Smooth muscle cell (in vitro differentiated cells): ENCODE measurements around the gene ATP13A5. TPM values are rescaled to one million over a fixed set of nuclear protein-coding genes. Genes with fewer than 3 reads are reported as not detected.

Source experiments
- DNase-seq: peaks from one replicate; lab custom pipeline; 2025; ENCODE audit not compliant: unreplicated experiment; lab: John Stamatoyannopoulos, UW
- H2AFZ ChIP-seq: fragments of 200-600 bp; sonication (generic); 2 replicates; pipeline ENCODE4 v1.6.0; 2016; ENCODE audit warnings: antibody characterized with exemption, low read depth, mild to moderate bottlenecking
- H3F3A ChIP-seq: fragments of 200-600 bp; sonication (generic); 2 replicates; pipeline ENCODE4 v1.6.0; 2017; ENCODE audit warnings: antibody characterized with exemption, low read depth
- H3K27ac ChIP-seq: fragments of 200-600 bp; sonication (generic); 2 replicates; pipeline ENCODE4 v1.5.1; 2016; ENCODE audit warnings: low read depth, mild to moderate bottlenecking
- H3K27me3 ChIP-seq: fragments of 200-600 bp; sonication (generic); 2 replicates; pipeline ENCODE4 v1.6.1; 2016; ENCODE audit warnings: low read depth, mild to moderate bottlenecking
- H3K36me3 ChIP-seq: fragments of 200-600 bp; sonication (generic); 2 replicates; pipeline ENCODE4 v1.5.1; 2016; ENCODE audit warnings: low read depth
- H3K4me1 ChIP-seq: fragments of 200-600 bp; sonication (generic); 2 replicates; pipeline ENCODE4 v1.5.1; 2016; ENCODE audit warnings: low read depth
- H3K4me2 ChIP-seq: fragments of 200-600 bp; sonication (generic); 2 replicates; pipeline ENCODE4 v1.6.0; 2016; ENCODE audit warnings: mild to moderate bottlenecking
- H3K4me3 ChIP-seq: fragments of 200-600 bp; sonication (generic); 2 replicates; pipeline ENCODE4 v1.5.1; 2016; ENCODE audit warnings: mild to moderate bottlenecking
- H3K79me2 ChIP-seq: fragments of 200-600 bp; sonication (generic); 2 replicates; pipeline ENCODE4 v1.6.0; 2016; ENCODE audit warnings: low read depth, mild to moderate bottlenecking
- H3K9ac ChIP-seq: fragments of 200-600 bp; sonication (generic); 2 replicates; pipeline ENCODE4 v1.6.0; 2016; ENCODE audit warnings: low read depth
- H3K9me3 ChIP-seq: fragments of 200-600 bp; sonication (generic); replicated peaks from 2 replicates; pipeline ENCODE4 v1.5.1; 2016; ENCODE audit warnings: low read depth
- H4K20me1 ChIP-seq: fragments of 200-600 bp; sonication (generic); 2 replicates; pipeline ENCODE4 v1.6.0; 2016; ENCODE audit warnings: low read depth
- WGBS: methylation state at CpG from one replicate; pipeline ENCODE4 v1.1.7; 2016; ENCODE audit warnings: low lambda C conversion rate; 5-methylcytosine and 5-hydroxymethylcytosine counted together
- polyA plus RNA-seq: library from polyadenylated mRNA; unstranded; fragments of >200 nt; fragmentation: Nextera tagmentation; extraction: Ambion mirVana; gene quantifications from 2 replicates; pipeline ENCODE4 v1.2.1, GENCODE V29; 2016
- total RNA-seq: library from RNA; depleted of rRNA; stranded (reverse); fragments of >200 nt; gene quantifications from 2 replicates; pipeline ENCODE4 v1.2.3, GENCODE V29; 2014
- TF ChIP-seq, protein P1 (sequence below): fragments of 200-600 bp; sonication (generic); IDR thresholded peaks from 2 replicates; pipeline ENCODE4 v1.5.1; 2017; ENCODE audit warnings: borderline replicate concordance, mild to moderate bottlenecking, antibody characterized with exemption; ENCODE audit not compliant: insufficient read depth, poor library complexity, severe bottlenecking

The ATP13A5 gene
- total RNA-seq = not detected in 2 replicates
- polyA plus RNA-seq = not detected in 2 replicates

DNA sequence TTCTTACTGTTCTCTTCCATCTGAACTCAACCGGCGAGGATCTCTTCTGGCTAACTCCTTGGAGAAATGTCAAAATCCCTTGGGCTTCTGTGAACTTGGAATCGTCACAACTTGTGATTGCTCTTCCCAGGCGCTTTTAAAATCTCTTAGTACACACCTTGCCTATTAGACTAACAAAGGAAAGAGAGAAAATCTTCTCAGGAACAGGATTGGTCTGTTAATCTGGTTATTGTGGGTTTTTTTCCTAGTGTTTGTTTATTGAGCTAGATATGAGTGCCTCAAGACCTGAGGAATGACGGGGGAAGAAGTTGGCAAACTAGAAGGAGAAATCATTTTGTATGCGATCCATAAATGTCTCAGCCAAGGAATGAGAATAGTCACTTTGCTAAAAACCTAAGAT lies at the start of gene ATP13A5:
Gene ATP13A5, minus strand, starts transcription at position 48 of the 400 bp plus-strand sequence. Its CDS starts 28 bp downstream, at position 20.
- TF ChIP-seq, protein P1, sequence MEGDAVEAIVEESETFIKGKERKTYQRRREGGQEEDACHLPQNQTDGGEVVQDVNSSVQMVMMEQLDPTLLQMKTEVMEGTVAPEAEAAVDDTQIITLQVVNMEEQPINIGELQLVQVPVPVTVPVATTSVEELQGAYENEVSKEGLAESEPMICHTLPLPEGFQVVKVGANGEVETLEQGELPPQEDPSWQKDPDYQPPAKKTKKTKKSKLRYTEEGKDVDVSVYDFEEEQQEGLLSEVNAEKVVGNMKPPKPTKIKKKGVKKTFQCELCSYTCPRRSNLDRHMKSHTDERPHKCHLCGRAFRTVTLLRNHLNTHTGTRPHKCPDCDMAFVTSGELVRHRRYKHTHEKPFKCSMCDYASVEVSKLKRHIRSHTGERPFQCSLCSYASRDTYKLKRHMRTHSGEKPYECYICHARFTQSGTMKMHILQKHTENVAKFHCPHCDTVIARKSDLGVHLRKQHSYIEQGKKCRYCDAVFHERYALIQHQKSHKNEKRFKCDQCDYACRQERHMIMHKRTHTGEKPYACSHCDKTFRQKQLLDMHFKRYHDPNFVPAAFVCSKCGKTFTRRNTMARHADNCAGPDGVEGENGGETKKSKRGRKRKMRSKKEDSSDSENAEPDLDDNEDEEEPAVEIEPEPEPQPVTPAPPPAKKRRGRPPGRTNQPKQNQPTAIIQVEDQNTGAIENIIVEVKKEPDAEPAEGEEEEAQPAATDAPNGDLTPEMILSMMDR = no peak
- Histone ChIP-seq H3K27me3 (no peaks in the 10 kb centered on the region), H3K9me3 (no peaks in the 10 kb centered on the region), H3K4me2 (no peak within 1 kb of the TSS), H3K9ac (no peak within 1 kb of the TSS), H4K20me1 (no peaks in the 10 kb centered on the region), H3F3A (no peaks in the 10 kb centered on the region), H3K4me3 (no peak within 1 kb of the TSS), H3K4me1 (no peaks in the 10 kb centered on the region), H3K79me2 (no peaks in the 10 kb centered on the region), H3K36me3 (no peaks in the 10 kb centered on the region), H2AFZ (no peak within 1 kb of the TSS), H3K27ac (no peak within 1 kb of the TSS)
- WGBS = 83% methylated on average over 6 of the region's 6 CpGs
- no peak for DNase-seq

DNA sequence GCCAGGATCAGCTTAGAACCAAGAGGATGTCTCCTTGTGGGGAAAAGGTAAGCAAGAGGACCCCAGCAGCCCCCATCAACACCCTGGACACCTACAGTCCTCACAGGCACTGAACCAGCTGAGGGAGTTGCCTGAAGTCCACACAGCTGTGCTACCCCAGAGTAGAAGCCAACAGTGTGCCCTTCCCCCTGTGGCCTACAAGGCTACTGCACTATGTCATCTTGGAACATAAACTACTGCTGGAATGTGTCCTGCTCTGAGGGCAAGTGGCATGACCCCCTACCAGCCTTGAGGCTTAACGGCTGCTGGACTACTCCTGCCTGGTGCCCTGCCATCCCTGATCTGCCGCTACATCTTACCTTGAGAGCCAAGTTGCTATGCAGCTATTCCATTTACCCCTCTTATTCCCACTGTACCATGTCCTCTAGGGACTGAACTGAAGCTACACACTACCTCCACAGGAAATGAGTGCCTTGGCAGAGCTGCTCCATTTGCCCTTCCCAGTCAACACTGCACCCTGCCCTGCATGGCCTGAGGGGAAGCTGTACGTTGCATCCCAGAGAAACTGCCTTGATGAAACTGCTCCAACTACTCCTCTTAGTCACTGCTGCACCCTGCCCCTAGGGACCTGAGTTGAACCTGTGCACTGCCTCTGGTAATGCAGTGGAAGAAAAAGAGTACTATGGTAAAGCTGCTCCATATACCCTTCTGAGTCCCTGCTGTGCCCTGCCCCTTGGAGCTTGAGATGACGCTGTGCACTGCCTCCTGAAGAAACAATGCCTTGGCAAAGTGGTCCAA lies 40.2 kb upstream of the ATP13A5 start:
- no peak overlapping the region for H3K4me3 ChIP-seq
- H3F3A ChIP-seq = no peaks in the 10 kb centered on the region
- peaks cover 13% of the 10 kb centered on the region for H3K9me3 ChIP-seq
- H3K36me3 ChIP-seq = no peaks in the 10 kb centered on the region
- H3K27ac ChIP-seq = no peak overlapping the region
- no peaks in the 10 kb centered on the region for H3K27me3 ChIP-seq
- H3K4me1 ChIP-seq = no peaks in the 10 kb centered on the region
- no peak overlapping the region for H3K9ac ChIP-seq
- TF ChIP-seq, protein P1 = no peak
- no peak overlapping the region for H3K4me2 ChIP-seq
- H2AFZ ChIP-seq = no peak overlapping the region
- 87% methylated on average over 4 of the region's 4 CpGs for WGBS
- DNase-seq = no peak
- H4K20me1 ChIP-seq = no peaks in the 10 kb centered on the region
- H3K79me2 ChIP-seq = no peaks in the 10 kb centered on the region

GRCh38 chr3:193416629-193417028 lies 38.1 kb upstream of the ATP13A5 start:
- WGBS = 85% methylated on average over 2 of the region's 2 CpGs
- Histone ChIP-seq H2AFZ (no peak overlapping the region), H3K79me2 (no peaks in the 10 kb centered on the region), H3K9me3 (peaks cover 7% of the 10 kb centered on the region), H3F3A (no peaks in the 10 kb centered on the region), H4K20me1 (no peaks in the 10 kb centered on the region), H3K4me2 (no peak overlapping the region), H3K27me3 (no peaks in the 10 kb centered on the region), H3K36me3 (no peaks in the 10 kb centered on the region), H3K4me1 (no peaks in the 10 kb centered on the region), H3K4me3 (no peak overlapping the region), H3K27ac (no peak overlapping the region), H3K9ac (no peak overlapping the region)
- no peak for DNase-seq
- TF ChIP-seq, protein P1 = no peak

DNA sequence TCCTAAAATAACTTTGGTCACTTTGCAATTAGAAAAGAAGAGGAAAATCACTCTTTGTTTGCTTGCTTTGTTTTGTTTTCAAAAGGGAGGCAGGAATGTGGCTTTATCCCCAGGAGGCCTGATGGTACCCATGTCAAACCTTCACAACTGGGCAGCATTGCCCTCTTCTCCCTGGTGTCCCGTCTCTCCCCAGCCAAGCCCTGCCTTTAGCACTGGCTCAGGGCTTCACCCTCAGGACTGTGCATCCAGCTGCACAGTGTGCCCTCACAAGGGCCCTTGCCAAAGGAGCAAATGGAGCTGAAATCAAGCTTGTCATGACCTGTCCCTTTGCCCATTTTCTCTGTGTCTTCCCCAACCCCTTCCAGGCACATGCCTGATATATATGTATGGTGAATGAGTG lies 29.1 kb upstream of the ATP13A5 start:
- H3K4me3 ChIP-seq = no peak overlapping the region
- H3K9ac ChIP-seq = no peak overlapping the region
- WGBS = 58% methylated on average over 1 of the region's 1 CpG
- H3F3A ChIP-seq = no peaks in the 10 kb centered on the region
- H3K4me2 ChIP-seq = no peak overlapping the region
- TF ChIP-seq, protein P1 = no peak
- no peak overlapping the region for H2AFZ ChIP-seq
- no peak for DNase-seq
- H4K20me1 ChIP-seq = no peaks in the 10 kb centered on the region
- H3K36me3 ChIP-seq = no peaks in the 10 kb centered on the region
- H3K27ac ChIP-seq = no peak overlapping the region
- H3K27me3 ChIP-seq = no peaks in the 10 kb centered on the region
- H3K4me1 ChIP-seq = peaks cover 5% of the 10 kb centered on the region
- H3K9me3 ChIP-seq = no peaks in the 10 kb centered on the region
- H3K79me2 ChIP-seq = no peaks in the 10 kb centered on the region
